Measurements from ENCODE around the gene CCL16.
"Not testable (repeated sequence)": the region's sequence is repeated elsewhere in the genome, so short reads cannot be mapped to it uniquely, and the experiment has no call there.

Gene CCL16

DNA sequence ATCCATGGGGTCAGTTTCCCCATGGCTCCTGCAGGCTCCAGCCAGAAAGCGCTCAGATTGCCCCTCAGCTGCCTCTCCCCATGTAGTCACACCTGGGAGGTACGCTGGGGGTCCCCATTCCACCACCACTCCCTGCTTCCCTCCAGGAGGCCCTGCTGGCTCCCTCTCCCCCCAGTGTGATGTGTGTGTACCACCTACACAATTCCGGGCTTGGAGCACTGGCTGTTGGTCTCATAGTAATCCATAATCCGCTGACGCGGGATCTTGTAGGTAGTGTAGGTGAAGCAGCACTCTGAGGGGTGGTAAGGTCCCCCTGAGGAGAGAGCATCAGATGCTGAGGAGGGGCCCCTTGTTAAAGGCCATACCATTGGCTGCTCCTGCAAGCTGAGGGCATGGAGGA is 2.8 kb upstream of the CCL16 start:
- no peak for DNase-seq

DNA sequence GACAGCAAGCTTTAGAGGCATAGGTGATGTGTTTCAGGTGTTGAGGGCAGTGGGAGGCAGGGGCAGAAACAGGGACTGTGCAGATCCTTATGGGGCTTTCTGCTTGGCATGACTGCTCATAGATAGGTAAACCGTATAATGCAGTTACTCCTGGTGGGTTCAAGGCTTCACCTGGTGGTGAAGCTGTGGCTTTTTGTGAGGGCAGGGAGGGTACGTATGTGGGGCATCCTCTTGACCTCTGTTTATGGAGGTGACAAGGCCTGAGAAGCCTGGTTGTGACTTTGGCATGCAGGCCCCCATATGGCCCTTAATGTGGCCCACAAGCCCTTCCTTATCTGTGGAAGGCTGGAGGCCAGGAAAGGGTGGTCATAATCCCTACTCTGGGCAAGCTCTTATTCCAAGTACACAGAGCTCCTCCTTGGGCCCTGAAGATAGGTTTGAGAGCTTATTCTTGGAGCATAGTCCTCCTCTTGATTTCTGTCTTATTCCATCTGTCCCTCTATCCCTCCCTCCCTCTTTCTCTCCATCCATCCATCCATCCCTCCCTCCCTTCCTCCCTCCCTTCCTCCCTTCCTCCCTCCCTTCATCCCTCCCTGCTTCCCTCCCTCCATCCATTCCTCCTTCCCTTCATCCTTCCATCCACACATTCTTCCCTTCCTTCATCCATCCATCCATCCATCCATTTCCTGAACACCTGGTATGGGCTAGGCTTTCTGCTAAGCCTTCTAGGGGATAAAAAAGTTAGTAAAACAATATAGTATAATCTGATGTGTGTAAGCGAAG is 1.3 kb upstream of the CCL16 start:
- no peak for DNase-seq

DNA sequence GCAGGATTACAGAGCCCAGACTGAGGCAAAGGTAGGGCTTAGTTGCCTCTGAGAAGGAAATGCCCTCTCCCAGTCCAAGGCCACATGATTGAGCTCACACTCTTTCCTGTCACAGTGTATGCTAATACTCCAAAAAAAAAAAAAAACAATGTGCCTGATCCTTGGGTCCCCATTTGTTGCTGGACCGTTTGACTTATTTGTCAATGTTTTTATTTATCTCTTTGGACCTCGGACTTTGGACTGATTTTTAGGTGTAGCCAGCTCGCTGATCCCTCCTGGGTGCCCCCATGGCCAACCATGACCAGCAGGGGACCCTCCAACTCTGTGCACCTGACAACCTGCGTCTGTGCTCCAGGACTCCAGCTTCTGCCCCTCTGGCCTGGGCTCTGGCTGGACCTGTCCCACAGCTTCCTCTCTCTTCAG is 622 bp upstream of the CCL16 start:
- no peak for DNase-seq

DNA sequence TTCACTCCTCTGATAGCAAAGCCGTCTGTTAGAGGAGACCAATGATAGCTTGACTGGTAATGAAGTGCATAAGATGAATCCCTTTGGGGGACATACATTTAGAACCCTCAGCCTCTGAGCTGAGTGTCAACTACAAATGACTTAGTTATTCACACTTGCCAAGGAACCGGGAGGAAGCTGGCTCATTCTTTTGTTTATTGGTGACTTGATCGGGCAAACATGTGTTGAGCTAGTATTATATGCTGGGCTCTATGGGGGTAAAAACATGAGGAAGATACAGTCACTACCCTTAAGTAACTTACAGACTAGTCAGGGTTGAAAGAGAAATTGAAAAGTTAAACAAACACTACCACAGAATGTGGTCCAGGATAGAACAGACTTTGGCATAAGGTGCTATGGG is 3.0 kb downstream of the CCL16 start:
- no peak for DNase-seq

DNA sequence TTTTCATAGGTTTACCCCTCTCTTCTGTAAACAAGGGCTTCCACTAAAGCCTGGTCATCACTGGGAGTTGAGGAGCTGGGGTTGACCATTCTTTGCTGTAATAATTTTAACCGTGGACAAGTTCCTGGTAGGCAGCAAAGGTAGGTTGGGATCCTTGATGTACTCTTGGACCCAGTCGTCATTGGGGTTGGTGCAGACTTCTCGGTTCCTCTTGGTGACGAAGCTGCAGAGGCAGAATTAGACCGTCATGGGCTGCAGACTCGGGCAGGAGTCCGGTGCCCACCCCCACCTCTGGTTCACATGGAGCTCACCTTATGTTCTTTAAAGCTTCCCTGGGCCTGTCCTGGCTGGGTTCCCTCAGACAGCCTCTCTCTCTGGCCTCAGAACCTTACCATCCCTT is 3.8 kb downstream of the CCL16 start:
- DNase-seq = no peak

DNA sequence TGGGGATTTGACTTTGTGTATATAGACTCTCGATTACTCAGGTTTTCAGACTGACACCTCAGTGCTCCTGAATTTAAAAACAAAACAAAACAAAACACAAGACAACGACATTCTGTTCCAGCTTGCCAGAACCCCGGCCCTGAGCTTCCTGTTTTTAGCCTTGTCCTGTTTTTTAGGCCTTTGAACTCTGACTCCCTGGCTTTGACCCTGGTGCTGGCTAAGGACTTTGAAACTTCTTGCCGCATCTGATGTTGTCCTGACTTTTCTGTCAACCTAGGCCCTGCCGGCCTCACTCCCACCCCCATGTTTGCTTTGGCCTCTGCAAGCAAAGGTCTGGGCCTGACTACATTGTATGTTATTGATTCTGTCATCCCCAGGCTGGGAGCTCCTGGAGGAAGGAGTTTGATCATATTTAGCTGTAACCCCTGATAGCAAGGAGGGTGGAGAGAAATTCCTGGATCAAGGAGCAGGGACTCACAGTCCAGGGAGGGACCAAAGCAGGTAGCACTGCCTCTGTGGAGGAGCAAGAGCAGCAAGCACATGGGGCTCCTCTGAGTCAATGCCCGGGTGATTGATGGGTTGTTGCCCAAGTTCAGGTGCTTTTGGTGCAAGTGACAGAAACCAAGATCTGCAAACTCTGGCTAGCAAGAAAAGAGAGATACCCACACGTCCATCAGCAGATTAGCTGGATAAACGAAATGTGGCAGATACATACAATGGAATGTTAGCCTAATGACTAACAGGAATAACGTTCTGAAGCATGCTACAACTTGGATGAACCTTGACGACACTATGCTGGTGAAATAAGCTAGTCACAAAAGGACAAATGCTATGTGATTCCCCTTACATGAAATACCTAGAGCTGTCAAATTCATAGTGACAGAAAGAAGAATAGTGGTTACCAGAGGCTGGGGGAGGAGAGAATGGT is 7.7 kb downstream of the CCL16 start:
- DNase-seq = no peak

DNA sequence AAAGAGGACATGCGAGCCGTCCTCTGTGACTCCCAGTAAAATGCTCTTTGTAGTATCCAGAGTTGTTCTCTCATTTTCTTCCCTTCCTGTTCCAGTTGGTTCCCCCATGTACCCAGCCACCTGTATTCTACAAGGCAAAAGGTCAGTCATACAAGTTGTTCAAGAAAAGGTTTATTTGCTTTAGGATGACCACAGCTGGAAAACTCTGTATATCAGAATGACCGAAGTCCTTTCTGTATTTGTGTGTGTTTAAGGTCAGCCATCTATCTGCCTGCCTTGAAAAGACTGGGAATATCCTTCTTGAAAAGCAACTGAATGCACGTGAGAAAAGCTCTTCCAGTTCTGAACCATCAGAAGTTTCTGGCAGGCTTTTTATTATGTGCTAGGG is 8.4 kb downstream of the CCL16 start:
- DNase-seq = no peak

DNA sequence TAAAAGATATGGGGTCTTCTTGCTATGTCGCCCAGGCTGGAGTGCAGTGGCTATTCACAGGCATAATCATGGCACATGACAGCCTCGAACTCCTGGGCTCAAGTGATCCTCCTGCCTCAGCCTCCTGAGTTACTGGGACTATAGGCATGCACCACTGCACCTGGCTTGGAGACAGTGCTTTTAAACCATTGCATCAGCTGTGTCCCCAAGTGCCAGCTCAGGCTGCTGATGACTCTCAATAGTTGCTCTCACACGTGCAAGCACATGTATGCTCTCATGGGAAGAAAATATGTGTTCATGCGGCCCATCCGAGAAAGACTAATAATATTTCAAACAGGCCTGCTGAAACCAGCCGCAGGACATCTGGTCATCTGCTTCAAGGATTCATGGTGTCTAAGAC is 8.8 kb downstream of the CCL16 start:
- DNase-seq = no peak

DNA sequence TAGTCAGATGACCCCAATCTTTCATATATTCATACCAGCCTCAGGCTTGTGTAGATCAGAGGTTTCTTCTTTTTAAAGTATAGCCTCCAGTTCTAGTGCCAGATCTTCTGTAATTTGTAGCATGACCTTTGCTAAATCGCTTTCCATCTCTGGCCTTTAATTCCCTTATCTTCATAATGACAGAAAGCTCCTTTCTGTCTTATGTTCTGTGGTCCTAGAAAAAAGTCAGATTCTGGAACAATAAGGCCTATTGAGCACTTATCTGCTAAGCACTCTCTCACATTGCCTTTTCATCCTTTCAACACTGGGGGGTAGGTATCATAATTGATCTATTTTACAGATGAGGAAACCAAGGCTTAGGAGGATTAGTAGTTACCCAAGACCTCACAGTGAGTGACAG is 9.2 kb downstream of the CCL16 start:
- DNase-seq = no peak

DNA sequence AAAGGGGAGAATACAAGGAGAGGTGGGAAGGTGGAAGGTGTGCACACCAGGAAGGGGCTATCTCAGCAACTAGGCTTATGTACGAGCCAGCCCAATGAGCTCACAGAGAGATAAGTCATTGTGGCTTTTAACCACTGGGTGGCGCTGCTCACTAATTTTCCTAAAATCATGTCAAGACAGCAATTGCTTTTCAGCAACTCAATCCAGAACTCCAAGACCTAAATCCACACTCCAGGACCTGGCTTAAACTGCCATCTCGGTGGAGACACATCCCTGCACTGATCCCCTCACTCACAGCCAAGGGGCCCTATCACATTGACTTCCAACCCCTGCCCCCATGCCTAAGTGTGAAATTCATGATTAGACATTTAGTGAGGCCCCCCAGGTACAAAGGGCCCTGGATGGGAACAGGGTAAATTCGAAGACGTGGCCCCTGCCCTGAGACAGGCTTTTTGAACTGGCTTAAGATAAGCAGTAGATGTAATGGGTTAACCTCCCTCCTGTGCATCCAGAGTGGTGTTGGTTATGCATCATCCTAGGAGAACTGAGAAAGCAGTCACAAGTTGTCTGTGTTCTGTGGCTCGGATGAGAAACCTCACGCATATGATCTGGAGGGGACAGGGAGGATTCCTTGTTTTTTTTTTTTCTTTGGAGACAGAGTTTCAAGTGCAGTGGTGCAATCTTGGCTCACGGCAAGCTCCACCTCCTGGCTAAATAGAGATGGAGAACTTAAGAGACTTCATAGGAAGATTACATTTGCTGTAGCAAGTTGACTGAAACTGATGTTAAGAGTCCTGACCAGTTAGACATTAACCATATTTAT is 11.5 kb downstream of the CCL16 start:
- DNase-seq = peak; percentile 51 to 60

DNA sequence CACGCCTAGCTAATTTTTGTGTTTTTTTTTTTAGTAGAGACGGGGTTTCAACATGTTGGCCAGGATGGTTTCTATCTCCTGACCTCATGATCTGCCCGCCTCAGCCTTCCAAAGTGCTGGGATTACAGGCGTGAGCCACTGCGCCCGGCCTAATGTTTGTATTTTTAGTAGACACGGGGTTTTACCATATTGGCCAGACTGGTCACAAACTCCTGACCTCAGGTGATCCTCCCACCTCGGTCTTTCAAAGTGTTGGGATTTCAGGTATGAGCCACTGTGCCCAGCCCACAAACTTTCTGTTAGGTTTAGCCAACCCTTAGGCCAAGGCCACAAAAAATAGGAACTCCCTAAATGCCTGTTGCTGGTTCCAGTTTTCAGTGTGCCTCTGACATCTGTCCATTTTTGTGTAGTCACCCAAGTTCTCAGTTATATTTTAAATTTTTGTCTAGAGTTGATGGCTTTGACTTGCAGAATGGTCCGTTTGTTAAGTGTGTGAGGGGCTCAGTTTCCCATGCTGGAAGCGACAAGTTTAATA is 12.7 kb downstream of the CCL16 start:
- DNase-seq = no peak

DNA sequence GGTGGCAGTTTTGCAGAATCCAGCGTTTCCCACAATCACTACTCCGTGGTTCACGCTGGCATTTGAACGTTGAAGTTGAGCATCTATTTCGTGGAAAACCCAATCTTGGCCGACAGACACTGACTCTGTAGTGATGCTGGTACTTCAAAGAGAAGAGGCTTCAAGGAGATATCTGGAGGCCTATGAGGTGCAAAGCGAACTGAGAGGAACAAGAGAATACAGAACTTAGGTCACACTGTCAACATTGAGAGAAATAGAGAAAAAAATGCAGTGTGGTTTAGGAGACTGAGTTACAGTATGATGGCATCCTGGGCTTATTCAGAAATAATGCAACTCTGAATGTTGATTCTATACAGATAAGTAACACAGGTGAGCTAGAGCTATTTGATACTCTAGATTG is 16.0 kb downstream of the CCL16 start:
- no peak for DNase-seq

DNA sequence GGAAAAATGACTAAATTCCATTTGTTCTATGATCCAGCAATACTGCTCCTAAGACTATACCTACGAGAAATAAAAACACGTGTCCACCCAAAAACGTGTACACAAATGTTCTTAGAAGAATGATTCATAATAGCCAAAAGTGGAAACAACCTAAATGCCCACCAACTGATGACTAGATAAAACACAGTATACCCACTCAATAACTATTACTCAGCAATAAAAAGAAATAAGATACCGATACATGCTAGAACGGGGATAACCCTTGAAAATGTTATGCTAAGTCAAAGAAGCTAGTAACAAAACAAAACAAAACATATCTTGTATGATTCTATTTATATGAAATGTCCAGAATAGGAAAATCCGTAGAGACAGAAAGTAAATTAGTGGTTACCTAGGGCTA is 17.6 kb downstream of the CCL16 start:
- no peak for DNase-seq

DNA sequence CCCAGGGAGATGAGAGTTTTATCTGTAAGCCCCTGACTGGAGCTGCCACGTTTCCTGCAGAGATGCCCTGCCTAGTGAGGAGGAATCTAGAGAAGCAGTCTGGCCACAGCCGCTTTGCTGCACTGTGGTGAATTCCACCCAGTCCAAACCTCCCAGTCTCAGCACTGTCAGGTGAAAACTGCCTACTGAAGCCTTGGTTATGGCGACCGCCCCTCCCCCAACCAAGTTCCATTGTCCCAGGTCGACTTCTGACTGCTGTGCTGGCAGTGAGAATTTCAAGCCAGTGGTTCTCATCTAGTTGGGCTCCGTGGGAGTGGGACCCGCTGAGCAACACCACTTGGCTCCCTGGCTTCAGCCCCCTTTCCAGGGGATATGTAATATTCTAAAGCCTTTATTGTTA is 27.6 kb downstream of the CCL16 start:
- DNase-seq = no peak

DNA sequence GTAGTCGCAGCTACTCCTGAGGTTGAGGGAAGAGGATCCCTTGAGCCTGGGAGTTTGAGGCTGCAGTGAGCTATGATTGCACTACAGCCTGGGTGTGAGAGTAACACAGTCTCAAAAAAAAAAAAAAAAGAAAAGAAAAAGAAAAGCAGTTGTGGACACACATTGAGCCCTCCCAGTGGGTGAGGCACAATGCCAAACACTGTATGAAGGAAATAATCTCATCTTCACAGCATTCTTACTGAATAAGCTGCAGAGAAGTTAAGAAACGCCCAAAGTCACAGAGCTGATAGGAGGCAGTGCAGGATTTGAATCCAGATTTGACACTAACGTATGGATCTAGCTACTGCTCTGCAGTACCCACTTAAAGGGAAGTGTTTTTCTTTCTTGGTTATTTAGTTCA is 31.9 kb downstream of the CCL16 start:
- DNase-seq = no peak

DNA sequence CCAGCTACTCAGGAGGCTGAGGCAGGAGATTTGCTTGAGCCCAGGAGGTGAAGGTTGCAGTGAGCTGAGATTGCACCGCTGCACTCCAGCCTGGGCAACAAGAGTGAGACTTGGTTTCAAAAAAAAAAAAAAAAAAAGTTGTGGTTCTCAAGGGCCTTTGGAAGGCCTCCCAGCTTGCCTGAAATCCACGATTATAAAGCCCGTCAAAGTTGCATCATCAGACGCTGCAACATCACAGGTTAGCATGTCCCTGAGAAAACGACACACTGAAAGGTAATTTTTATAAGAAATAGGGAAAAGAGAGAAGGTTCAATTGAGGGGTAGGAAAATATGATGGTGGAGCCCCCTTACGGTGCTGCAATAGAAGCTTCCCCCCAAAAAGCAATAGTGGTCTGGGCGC is 33.2 kb downstream of the CCL16 start:
- no peak for DNase-seq

DNA sequence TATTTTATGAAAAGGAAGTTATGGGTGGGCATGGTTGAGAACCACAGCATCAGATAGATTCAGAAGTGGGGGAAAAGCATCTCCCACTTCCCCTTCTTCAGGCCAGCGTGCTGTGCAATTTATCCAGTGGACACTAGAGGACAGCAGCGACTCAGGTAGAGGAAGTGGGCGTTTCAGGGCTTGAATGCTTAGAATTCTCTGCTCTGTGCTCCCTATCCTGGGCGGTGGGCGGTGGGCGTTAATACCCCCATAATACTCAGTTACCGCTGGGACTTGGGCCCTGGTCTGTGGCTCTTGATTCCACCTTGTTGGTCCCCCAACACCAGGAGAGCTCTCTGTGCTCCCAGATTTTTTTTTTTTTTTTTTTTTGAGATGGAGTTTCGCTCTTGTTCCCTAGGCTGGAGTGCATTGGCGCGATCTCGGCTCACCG is 34.1 kb downstream of the CCL16 start:
- DNase-seq = peak; percentile 15 to 18

DNA sequence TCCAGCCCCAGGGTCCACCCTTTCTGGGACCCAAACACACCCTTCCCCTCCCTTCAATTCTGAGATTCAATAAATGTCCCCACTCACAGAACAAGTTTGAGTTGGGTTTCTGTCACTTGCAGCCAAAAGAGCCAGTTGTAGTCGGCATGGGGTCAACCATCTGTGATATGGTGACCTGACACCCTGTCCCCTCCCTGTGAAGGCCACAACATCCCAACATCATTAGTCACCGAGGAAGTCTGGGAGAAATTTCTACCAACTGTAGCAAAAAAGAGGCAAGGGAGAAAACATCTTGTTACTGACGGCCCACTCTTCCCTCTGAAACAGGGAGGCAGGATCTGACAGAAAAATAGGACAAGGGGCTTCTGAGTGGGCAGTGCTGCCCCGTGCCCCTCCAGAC is 37.1 kb downstream of the CCL16 start:
- DNase-seq = no peak

DNA sequence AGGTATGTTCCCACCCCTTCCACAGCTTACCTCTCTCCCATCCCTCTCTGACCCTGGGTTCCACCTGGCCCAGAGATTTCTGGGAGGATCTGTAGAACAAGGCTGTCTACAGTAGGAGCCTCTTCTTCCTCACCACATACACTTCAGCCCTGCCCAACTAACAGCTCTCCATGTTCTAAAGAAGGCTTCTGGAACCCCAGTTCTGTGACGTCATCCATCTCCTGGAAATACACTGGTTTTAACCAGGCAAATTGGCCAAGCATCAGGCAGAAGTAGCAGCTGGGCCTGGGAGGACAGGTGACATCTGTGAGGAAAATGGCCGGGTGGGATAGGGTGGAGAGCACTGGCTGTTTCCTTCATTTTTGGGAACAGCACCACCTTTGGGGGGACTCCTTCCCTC is 37.8 kb downstream of the CCL16 start, which contains the start of gene LYZL6:
TSS of gene LYZL6 (minus strand) at position 177 of the 400 bp plus-strand sequence. CDS start 4,357 bp downstream, outside the sequence.
- no peak for DNase-seq

DNA sequence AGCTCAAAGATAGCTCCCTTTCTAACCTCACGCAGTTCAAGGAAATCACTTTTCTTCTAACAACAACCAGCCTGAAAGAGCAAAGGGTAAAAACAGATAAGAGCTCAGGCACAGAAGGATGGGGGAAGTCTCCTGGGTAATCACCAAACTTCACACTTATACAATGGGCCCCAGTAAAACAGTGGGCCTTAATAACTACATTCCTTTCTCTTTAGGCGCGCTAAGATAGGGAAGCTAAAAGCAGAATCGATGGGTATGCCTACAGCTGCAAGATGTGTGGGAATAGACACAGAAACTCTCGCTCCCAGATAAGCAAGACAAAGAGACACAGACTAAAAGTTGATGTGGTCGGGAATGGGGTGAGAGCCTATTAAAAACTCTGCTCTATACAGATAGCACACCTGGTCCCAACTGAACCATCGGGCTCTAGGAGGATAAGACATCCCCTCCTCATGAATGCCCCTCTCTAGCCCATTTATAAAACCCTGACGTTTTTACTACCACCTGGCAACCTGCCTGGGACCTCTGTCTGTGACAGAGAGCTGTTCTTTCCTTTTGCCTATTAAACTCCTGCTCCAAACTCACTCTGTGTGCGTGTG is 38.6 kb downstream of the CCL16 start:
- no peak for DNase-seq

DNA sequence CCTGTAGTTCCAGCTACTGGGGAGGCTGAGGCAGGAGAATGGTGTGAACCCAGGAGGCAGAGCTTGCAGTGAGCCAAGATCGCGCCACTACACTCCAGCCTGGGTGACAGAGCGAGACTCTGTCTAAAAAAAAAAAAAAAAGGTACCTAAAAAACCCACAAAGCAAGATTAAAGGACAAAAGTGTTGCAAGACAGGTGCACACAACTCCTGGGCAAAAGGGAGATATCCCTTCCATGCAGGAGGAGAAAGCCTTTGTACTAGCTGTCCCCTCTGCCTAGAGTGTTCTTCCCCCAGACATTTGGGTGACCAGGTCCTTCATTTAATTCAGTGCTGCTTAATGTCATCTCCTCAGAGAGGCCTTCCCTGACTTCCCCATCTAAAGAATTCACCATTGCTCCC is 42.8 kb downstream of the CCL16 start:
- DNase-seq = not testable (repeated sequence)

DNA sequence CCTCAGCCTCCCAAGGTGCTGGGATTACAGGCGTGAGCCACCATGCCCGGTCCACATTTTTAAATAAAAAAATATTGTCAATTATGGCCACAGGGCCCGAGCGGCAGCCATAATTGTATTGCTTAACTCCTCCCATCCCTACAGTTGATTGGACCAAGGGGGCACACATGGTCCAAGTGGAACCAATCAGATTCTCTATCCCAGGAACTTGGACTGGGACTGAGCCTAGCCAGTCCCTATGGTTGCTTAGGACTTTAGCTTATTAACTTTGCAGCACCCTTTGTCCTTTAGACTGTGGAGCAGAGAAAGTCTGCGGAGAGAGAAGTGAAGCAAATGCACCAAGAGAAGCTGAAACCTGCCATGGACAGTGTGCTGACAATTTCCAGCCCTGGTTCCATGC is 45.2 kb downstream of the CCL16 start:
- DNase-seq = no peak
